ENCODE data around the gene ACSS3.

The ACSS3 gene

GRCh38 chr12:81245458-81245857 lies 167.6 kb downstream of the ACSS3 start:
- no peak for DNase-seq

GRCh38 chr12:81245907-81246570 lies 168.2 kb downstream of the ACSS3 start:
- DNase-seq: no peak

- no peak for DNase-seq
Measured at GRCh38 chr12:81249976-81250375, 172.1 kb downstream of the ACSS3 start.

GRCh38 chr12:81252228-81252627 lies 174.3 kb downstream of the ACSS3 start:
- DNase-seq: no peak

GRCh38 chr12:81253360-81253759 lies 175.5 kb downstream of the ACSS3 start:
- no peak for DNase-seq

GRCh38 chr12:81255456-81255855 lies 177.6 kb downstream of the ACSS3 start:
- no peak for DNase-seq

- DNase-seq: no peak
Measured at GRCh38 chr12:81255947-81256346, 178.1 kb downstream of the ACSS3 start.

- DNase-seq: peak; percentile 24
Measured at GRCh38 chr12:81257947-81258551, 180.2 kb downstream of the ACSS3 start.

GRCh38 chr12:81259360-81259759 lies 181.5 kb downstream of the ACSS3 start:
- DNase-seq: no peak

- DNase-seq: no peak
Measured at GRCh38 chr12:81261508-81262207, 183.8 kb downstream of the ACSS3 start.

- no peak for DNase-seq
Measured at GRCh38 chr12:81263072-81263471, 185.2 kb downstream of the ACSS3 start.

- DNase-seq: no peak
Measured at GRCh38 chr12:81270385-81270784, 192.5 kb downstream of the ACSS3 start.

- peak; percentile 16 for DNase-seq
Measured at GRCh38 chr12:81274637-81275529, 197.0 kb downstream of the ACSS3 start.

GRCh38 chr12:81284137-81284536 lies 206.3 kb downstream of the ACSS3 start:
- no peak for DNase-seq

GRCh38 chr12:81288651-81289050 lies 210.8 kb downstream of the ACSS3 start:
- no peak for DNase-seq

- no peak for DNase-seq
Measured at GRCh38 chr12:81294325-81295190, 216.7 kb downstream of the ACSS3 start.

- no peak for DNase-seq
Measured at GRCh38 chr12:81295251-81295650, 217.4 kb downstream of the ACSS3 start.

- DNase-seq: no peak
Measured at GRCh38 chr12:81296556-81297305, 218.9 kb downstream of the ACSS3 start.

- no peak for DNase-seq
Measured at GRCh38 chr12:81297601-81298000, 219.7 kb downstream of the ACSS3 start.

GRCh38 chr12:81300454-81300853 lies 222.6 kb downstream of the ACSS3 start:
- DNase-seq: no peak

GRCh38 chr12:81303935-81304334 lies 226.1 kb downstream of the ACSS3 start:
- DNase-seq: no peak

All from NCI-H1436 treated with DMSO at 0.1 percent for 48 hours (cell line).